K562 (cell line): ENCODE data around the gene HIKESHI.
"Not testable (repeated sequence)": the region's sequence is repeated elsewhere in the genome, so short reads cannot be mapped to it uniquely, and the experiment has no call there.

Experiments
- CAMTA2 ChIP-seq: fragments of 250-450 bp; sonication (Bioruptor Pico); conservative IDR thresholded peaks from 2 replicates; pipeline ENCODE4 v1.5.1; 2022
- JUN ChIP-seq, 2 experiments: sonication (generic) in 1 of 2; formaldehyde crosslinking in 1 of 2; IDR thresholded peaks; 2 replicates each; pipeline versions ENCODE4 v1.6.1 to v1.8.0; 2012 to 2022; ENCODE audit warnings: borderline replicate concordance in 2 of 2, mild to moderate bottlenecking in 2 of 2, improper control_type of control experiment in 1 of 2, low read depth in 1 of 2, low read length in 1 of 2, missing genetic modification reagents in 1 of 2
- MTA3 ChIP-seq: fragments of 450-650 bp; formaldehyde crosslinking; IDR thresholded peaks from 2 replicates; pipeline ENCODE4 v1.6.1; 2017; ENCODE audit warnings: mild to moderate bottlenecking, borderline replicate concordance
- POLR2A ChIP-seq: fragments of 450-650 bp; conservative IDR thresholded peaks from 2 replicates; pipeline ENCODE4 v1.6.1; 2016
- UBTF ChIP-seq, 2 experiments: IDR thresholded peaks; 2 replicates each; pipeline ENCODE4 v1.6.1; 2012; ENCODE audit warnings: improper control_type of control experiment in 2 of 2, low read depth in 2 of 2, low read length in 2 of 2, borderline replicate concordance in 1 of 2
- ZBTB8A ChIP-seq: fragments of 450-650 bp; IDR thresholded peaks from 2 replicates; pipeline ENCODE4 v1.6.1; 2018; ENCODE audit warnings: mild to moderate bottlenecking, moderate library complexity; ENCODE audit not compliant: partially characterized antibody
- ZNF609 ChIP-seq: sonication (generic); formaldehyde crosslinking; IDR thresholded peaks from 2 replicates; pipeline ENCODE4 v1.8.1; 2023; ENCODE audit warnings: missing genetic modification reagents, mild to moderate bottlenecking, borderline replicate concordance
- TF ChIP-seq, protein P1 (sequence below), 2 experiments: fragments of 450-650 bp; conservative IDR thresholded peaks; 2 replicates each; pipeline ENCODE4 v1.6.1; 2017; ENCODE audit warnings: mild to moderate bottlenecking in 2 of 2, moderate library complexity in 2 of 2
- TF ChIP-seq, protein P2 (sequence below), 2 experiments: fragments of 450-650 bp in 1 of 2; IDR thresholded peaks; 2 replicates each; pipeline ENCODE4 v1.6.1; 2011 to 2017; ENCODE audit warnings: low read depth in 2 of 2, antibody characterized with exemption in 1 of 2, borderline replicate concordance in 1 of 2, low read length in 1 of 2, mild to moderate bottlenecking in 1 of 2, mixed read lengths in 1 of 2; ENCODE audit not compliant: control insufficient read depth in 1 of 2
- TF ChIP-seq, protein P3 (sequence below), 3 experiments: IDR thresholded peaks in 2 of 3; conservative IDR thresholded peaks in 1 of 3; 2 replicates each; pipeline ENCODE4 v1.5.1; 2011 to 2012; ENCODE audit warnings: low read length in 3 of 3, mild to moderate bottlenecking in 3 of 3, control low read depth in 2 of 3, improper control_type of control experiment in 1 of 3, inconsistent platforms in 1 of 3, low read depth in 1 of 3, mixed read lengths in 1 of 3, moderate library complexity in 1 of 3; ENCODE audit not compliant: insufficient read depth in 2 of 3

DNA sequence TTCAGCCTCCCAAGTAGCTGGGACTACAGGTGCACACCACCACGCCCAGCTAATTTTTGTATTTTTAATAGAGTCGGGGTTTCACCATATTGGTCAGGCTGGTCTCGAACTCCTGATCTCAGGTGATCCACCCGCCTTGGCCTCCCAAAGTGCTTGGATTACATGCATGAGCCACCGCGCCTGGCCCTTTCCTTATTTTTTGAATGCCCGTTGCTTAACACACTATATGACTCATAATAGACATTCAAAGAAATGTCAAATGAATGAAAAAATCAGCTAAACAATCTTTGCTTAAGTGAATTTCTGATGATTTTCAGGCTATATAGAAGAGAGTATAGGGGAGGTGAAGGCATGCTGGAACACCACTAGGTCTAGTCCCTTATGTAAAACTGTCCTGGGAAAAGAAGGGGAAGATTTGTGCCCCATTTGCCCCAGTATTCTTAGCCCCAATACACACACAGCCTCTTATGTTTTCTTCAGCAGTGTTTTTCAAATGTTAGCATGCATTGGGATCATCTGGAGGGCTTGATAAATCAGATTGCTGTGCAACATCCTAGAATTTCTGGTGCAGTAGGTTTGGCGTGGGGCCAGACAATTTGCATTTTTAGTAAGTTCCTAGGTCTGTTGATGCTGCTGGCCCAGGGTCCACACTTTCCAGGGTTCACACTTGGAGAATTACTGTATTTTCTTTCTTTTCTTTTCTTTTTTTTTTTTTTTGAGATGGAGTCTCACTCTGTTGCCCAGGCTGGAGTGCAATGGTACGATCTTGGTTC is 12.3 kb upstream of the HIKESHI start:
- not testable (repeated sequence) for TF ChIP-seq ZNF609 (CRISPR knock-in tag); CAMTA2 (CRISPR knock-in tag); POLR2A; JUN (IDR thresholded peaks at IDR 0.05; ENCODE audit: borderline replicate concordance, low read depth, low read length); JUN (CRISPR knock-in tag; IDR thresholded peaks at IDR 0.05; ENCODE audit: borderline replicate concordance); UBTF (IDR thresholded peaks at IDR 0.05; ENCODE audit: borderline replicate concordance in 1 of 2, low read depth in 2 of 2, low read length in 2 of 2); ZBTB8A; MTA3
- TF ChIP-seq, protein P1, sequence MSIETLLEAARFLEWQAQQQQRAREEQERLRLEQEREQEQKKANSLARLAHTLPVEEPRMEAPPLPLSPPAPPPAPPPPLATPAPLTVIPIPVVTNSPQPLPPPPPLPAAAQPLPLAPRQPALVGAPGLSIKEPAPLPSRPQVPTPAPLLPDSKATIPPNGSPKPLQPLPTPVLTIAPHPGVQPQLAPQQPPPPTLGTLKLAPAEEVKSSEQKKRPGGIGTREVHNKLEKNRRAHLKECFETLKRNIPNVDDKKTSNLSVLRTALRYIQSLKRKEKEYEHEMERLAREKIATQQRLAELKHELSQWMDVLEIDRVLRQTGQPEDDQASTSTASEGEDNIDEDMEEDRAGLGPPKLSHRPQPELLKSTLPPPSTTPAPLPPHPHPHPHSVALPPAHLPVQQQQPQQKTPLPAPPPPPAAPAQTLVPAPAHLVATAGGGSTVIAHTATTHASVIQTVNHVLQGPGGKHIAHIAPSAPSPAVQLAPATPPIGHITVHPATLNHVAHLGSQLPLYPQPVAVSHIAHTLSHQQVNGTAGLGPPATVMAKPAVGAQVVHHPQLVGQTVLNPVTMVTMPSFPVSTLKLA (conservative IDR thresholded peaks at IDR 0.05) = not testable (repeated sequence)
- TF ChIP-seq, protein P2, sequence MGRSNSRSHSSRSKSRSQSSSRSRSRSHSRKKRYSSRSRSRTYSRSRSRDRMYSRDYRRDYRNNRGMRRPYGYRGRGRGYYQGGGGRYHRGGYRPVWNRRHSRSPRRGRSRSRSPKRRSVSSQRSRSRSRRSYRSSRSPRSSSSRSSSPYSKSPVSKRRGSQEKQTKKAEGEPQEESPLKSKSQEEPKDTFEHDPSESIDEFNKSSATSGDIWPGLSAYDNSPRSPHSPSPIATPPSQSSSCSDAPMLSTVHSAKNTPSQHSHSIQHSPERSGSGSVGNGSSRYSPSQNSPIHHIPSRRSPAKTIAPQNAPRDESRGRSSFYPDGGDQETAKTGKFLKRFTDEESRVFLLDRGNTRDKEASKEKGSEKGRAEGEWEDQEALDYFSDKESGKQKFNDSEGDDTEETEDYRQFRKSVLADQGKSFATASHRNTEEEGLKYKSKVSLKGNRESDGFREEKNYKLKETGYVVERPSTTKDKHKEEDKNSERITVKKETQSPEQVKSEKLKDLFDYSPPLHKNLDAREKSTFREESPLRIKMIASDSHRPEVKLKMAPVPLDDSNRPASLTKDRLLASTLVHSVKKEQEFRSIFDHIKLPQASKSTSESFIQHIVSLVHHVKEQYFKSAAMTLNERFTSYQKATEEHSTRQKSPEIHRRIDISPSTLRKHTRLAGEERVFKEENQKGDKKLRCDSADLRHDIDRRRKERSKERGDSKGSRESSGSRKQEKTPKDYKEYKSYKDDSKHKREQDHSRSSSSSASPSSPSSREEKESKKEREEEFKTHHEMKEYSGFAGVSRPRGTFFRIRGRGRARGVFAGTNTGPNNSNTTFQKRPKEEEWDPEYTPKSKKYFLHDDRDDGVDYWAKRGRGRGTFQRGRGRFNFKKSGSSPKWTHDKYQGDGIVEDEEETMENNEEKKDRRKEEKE (IDR thresholded peaks at IDR 0.05; ENCODE audit: borderline replicate concordance in 1 of 2, control insufficient read depth in 1 of 2, low read depth in 2 of 2, low read length in 1 of 2) = not testable (repeated sequence)
- TF ChIP-seq, protein P3, sequence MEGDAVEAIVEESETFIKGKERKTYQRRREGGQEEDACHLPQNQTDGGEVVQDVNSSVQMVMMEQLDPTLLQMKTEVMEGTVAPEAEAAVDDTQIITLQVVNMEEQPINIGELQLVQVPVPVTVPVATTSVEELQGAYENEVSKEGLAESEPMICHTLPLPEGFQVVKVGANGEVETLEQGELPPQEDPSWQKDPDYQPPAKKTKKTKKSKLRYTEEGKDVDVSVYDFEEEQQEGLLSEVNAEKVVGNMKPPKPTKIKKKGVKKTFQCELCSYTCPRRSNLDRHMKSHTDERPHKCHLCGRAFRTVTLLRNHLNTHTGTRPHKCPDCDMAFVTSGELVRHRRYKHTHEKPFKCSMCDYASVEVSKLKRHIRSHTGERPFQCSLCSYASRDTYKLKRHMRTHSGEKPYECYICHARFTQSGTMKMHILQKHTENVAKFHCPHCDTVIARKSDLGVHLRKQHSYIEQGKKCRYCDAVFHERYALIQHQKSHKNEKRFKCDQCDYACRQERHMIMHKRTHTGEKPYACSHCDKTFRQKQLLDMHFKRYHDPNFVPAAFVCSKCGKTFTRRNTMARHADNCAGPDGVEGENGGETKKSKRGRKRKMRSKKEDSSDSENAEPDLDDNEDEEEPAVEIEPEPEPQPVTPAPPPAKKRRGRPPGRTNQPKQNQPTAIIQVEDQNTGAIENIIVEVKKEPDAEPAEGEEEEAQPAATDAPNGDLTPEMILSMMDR (IDR thresholded peaks at IDR 0.05 in 2 of 3, conservative IDR thresholded peaks at IDR 0.05 in 1 of 3; ENCODE audit: insufficient read depth in 2 of 3, low read depth in 1 of 3, low read length in 3 of 3) = not testable (repeated sequence)
